Measurements from ENCODE around the gene RALB. TPM values are rescaled to one million over a fixed set of nuclear protein-coding genes. Genes with fewer than 3 reads are reported as not detected.
A peak's percentile ranks its signal among the peaks of the same experiment; 100 is the strongest.

The RALB gene
- total and polyA plus RNA-seq, 2 of the 8 experiments (the other 6 are each of a cell fraction or from before 2014, with no cell fraction given): 12.0 to 16.6 TPM

DNA sequence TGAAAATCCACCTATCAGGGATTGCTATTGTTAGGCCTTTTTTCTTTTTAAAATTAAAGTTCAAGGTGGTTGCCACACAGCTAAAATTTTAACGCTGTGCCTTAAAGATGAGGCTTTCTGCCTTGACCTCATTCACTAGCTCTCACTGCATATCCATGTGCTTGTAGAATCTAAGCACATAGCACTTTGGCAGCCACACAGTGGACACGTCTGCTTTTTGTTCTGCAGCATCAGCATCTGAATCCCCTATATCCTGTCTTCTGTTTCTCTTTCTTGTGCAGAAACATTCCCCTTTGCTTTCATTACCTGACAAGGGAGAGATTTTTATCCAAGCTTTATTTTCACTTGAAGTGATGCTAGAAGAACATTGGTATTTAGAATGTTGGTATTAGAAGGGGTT, 38.1 kb downstream of the RALB start:
- ChIA-PET POLR2A (ENCODE audit: partially characterized antibody) (interaction anchor here (0.9 to 1.6 kb wide), 3 partner anchors 12 to 60 kb away, joined by 3 to 5 read pairs (median 4); no protein-coding TSS in a partner anchor), CTCF (ENCODE audit: partially characterized antibody) (interaction anchor here (0.7 to 7.3 kb wide), 13 partner anchors 11 to 231 kb away, joined by 3 to 75 read pairs (median 4); no protein-coding TSS in a partner anchor)
- WGBS, 2 experiments (ENCODE audit: extremely low coverage in 1 of 2, insufficient coverage in 1 of 2, insufficient read length in 1 of 2, insufficient replicate concordance in 2 of 2, low coverage in 1 of 2, low lambda C conversion rate in 2 of 2, missing lambda C conversion rate in 1 of 2): 46% methylated on average over 2 of the region's 2 CpGs; no CpG with 5 or more reads in 1 of the 2 experiments
- H3K18ac ChIP-seq (ENCODE audit: extremely low read depth, low read length): no peak overlapping the region
- no peak overlapping the region for H3K4ac ChIP-seq (replicated peaks; ENCODE audit: insufficient read length, low read depth, low read length)
- no peak overlapping the region for H2AFZ ChIP-seq (ENCODE audit: low read length)
- no peak overlapping the region for H4K8ac ChIP-seq (ENCODE audit: extremely low read depth, insufficient read depth, low read length)
- H4K91ac ChIP-seq (replicated peaks; ENCODE audit: insufficient read length, low read length): no peak overlapping the region
- H3K4me2 ChIP-seq (ENCODE audit: insufficient read depth in 1 of 2, low read depth in 2 of 2, low read length in 2 of 2): peak overlapping the region in 1 of 2 experiments; percentile 15; a peak in 1 of 4 replicates
- no peak overlapping the region for H3K27ac ChIP-seq (ENCODE audit: low read depth, low read length)
- no peaks in the 10 kb centered on the region for H3K79me2 ChIP-seq (ENCODE audit: control insufficient read depth in 1 of 2, insufficient read depth in 2 of 2, low read length in 2 of 2)
- peaks cover 0 to 20% (median 15%) of the 10 kb centered on the region in 4 experiments for H3K4me1 ChIP-seq (replicated peaks in 1 of 4; ENCODE audit: control insufficient read depth in 3 of 4, insufficient read depth in 4 of 4, low read length in 3 of 4)
- no peaks in the 10 kb centered on the region for H3K79me1 ChIP-seq (ENCODE audit: low read depth, low read length)
- no peak overlapping the region for H2BK20ac ChIP-seq (ENCODE audit: low read length)
- H3K56ac ChIP-seq (replicated peaks; ENCODE audit: insufficient read length, low read depth, low read length): no peak overlapping the region
- no peak overlapping the region for H2BK120ac ChIP-seq (replicated peaks; ENCODE audit: low read depth, low read length)
- H3K9me3 ChIP-seq (ENCODE audit: insufficient read depth in 2 of 2, low read depth in 1 of 2, low read length in 1 of 2): no peaks in the 10 kb centered on the region
- no peak overlapping the region for H3K23ac ChIP-seq (ENCODE audit: insufficient read length)
- H4K20me1 ChIP-seq (replicated peaks in 1 of 2; ENCODE audit: control insufficient read depth in 1 of 2, insufficient read depth in 2 of 2, low read length in 2 of 2): no peaks in the 10 kb centered on the region
- no peak overlapping the region for H3K4me3 ChIP-seq (ENCODE audit: extremely low read depth in 1 of 4, insufficient read depth in 2 of 4, low read depth in 3 of 4, low read length in 4 of 4)
- no peak overlapping the region for H3K14ac ChIP-seq (ENCODE audit: insufficient read length)
- no peak overlapping the region for H2BK12ac ChIP-seq (ENCODE audit: low read depth, low read length)
- H4K5ac ChIP-seq (ENCODE audit: insufficient read length, low read depth, low read length): no peak overlapping the region
- no peak overlapping the region for H3K9ac ChIP-seq (replicated peaks in 1 of 4; ENCODE audit: extremely low read depth in 1 of 4, low read depth in 3 of 4, low read length in 3 of 4)
- H2BK15ac ChIP-seq (ENCODE audit: low read length): no peak overlapping the region
- no peak for DNase-seq (ENCODE audit: low read depth in 1 of 2, low spot score in 2 of 2)
- H3K36me3 ChIP-seq (ENCODE audit: control insufficient read depth in 2 of 4, insufficient read depth in 4 of 4, low read length in 3 of 4): no peaks in the 10 kb centered on the region
- H2AK5ac ChIP-seq (ENCODE audit: low read depth, low read length): no peak overlapping the region
- TF ChIP-seq, protein P1, sequence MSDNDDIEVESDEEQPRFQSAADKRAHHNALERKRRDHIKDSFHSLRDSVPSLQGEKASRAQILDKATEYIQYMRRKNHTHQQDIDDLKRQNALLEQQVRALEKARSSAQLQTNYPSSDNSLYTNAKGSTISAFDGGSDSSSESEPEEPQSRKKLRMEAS (IDR thresholded peaks at IDR 0.05): peak; percentile 53; the same call in 1 of the 2 replicates
- TF ChIP-seq JUND (IDR thresholded peaks at IDR 0.05; ENCODE audit: low read length): no peak
- no peaks in the 10 kb centered on the region for H3K23me2 ChIP-seq (ENCODE audit: low read depth, low read length)
- no peaks in the 10 kb centered on the region for H3K27me3 ChIP-seq (replicated peaks in 1 of 4; ENCODE audit: control insufficient read depth in 3 of 4, extremely low read depth in 1 of 4, insufficient read depth in 3 of 4, low read length in 3 of 4)
- no peak for FAIRE-seq
- no peak overlapping the region for H2BK5ac ChIP-seq (ENCODE audit: low read depth, low read length)
